Panc1 (cell line): ENCODE results near the gene OR8B3. TPM values are rescaled to one million over a fixed set of nuclear protein-coding genes. Genes with fewer than 3 reads are reported as not detected.

Experiments used
- ATAC-seq: fragments of 200-7000 bp; cut with Tn5 transposase; 2 replicates; pipeline ENCODE4 v1.9.1; 2020; ENCODE audit warnings: mild to moderate bottlenecking, moderate library complexity
- BruUV-seq: library from RNA; stranded (reverse); fragments of 400-500 nt; replicated peaks from 2 replicates; lab custom pipeline; 2021; lab: Mats Ljungman, UMichigan
- CTCF ChIA-PET: fragments of 300-600 bp; sonication (Branson Sonifier 250); formaldehyde crosslinking; loops from one replicate; lab custom pipeline; 2022; ENCODE audit warnings: antibody characterized with exemption; lab: Charles Lee
- POLR2A ChIA-PET: fragments of 300-600 bp; sonication (Branson Sonifier 250); formaldehyde crosslinking; loops from one replicate; lab custom pipeline; 2022; ENCODE audit warnings: antibody characterized with exemption; lab: Charles Lee
- DNase-seq: peaks from one replicate; pipeline ENCODE4 v3.0.0-alpha.2; 2010; ENCODE audit warnings: low read depth, low spot score
- H3K27ac ChIP-seq: 2 replicates; pipeline ENCODE4 v1.5.1; 2011; ENCODE audit warnings: mild to moderate bottlenecking, low read length, inconsistent platforms
- H3K27me3 ChIP-seq: fragments of 200-500 bp; sonication (Bioruptor generic); 2 replicates; pipeline ENCODE4 v1.6.0; 2014; ENCODE audit warnings: low read length, inconsistent platforms; ENCODE audit not compliant: control insufficient read depth, insufficient read depth
- H3K36me3 ChIP-seq: fragments of 200-500 bp; sonication (Bioruptor generic); 2 replicates; pipeline ENCODE4 v1.5.1; 2014; ENCODE audit warnings: inconsistent platforms, mild to moderate bottlenecking, low read length, moderate library complexity; ENCODE audit not compliant: control insufficient read depth, insufficient read depth
- H3K4me1 ChIP-seq: 2 replicates; pipeline ENCODE4 v1.5.1; 2011; ENCODE audit warnings: inconsistent platforms, mild to moderate bottlenecking, low read length, moderate library complexity; ENCODE audit not compliant: control insufficient read depth, insufficient read depth
- H3K4me3 ChIP-seq, 2 experiments: 2 replicates each; pipeline ENCODE4 v1.5.1; 2011 to 2012; ENCODE audit warnings: low read depth in 2 of 2, low read length in 2 of 2, mild to moderate bottlenecking in 2 of 2, inconsistent platforms in 1 of 2, moderate library complexity in 1 of 2
- H3K9me3 ChIP-seq: fragments of 200-500 bp; sonication (Bioruptor generic); 2 replicates; pipeline ENCODE4 v1.5.1; 2014; ENCODE audit warnings: low read depth, mild to moderate bottlenecking, inconsistent platforms, low read length, moderate library complexity; ENCODE audit not compliant: control insufficient read depth, insufficient read depth
- CTCF ChIP-seq: fragments of 450-650 bp; IDR thresholded peaks from 2 replicates; pipeline ENCODE4 v1.5.1; 2017; ENCODE audit warnings: mild to moderate bottlenecking
- POLR2AphosphoS5 ChIP-seq: IDR thresholded peaks from 2 replicates; pipeline ENCODE4 v1.6.1; 2012; ENCODE audit warnings: mild to moderate bottlenecking, low read depth, low read length, moderate library complexity
- REST ChIP-seq, 2 experiments: IDR thresholded peaks; 2 replicates each; pipeline ENCODE4 v1.6.1; 2011 to 2012; ENCODE audit warnings: low read depth in 2 of 2, control low read depth in 1 of 2, low read length in 1 of 2, mild to moderate bottlenecking in 1 of 2, moderate library complexity in 1 of 2; ENCODE audit not compliant: insufficient read depth in 1 of 2
- SIN3A ChIP-seq: IDR thresholded peaks from 2 replicates; pipeline ENCODE4 v1.6.1; 2012; ENCODE audit warnings: low read depth, mild to moderate bottlenecking, low read length, moderate library complexity, borderline replicate concordance; ENCODE audit not compliant: insufficient read depth
- TCF7L2 ChIP-seq: IDR thresholded peaks from 2 replicates; pipeline ENCODE4 v1.6.1; 2011; ENCODE audit warnings: mild to moderate bottlenecking, low read depth, low read length, inconsistent platforms
- in situ Hi-C: cut with HindIII; loops from 2 replicates; pipeline ENCODE4 v1.10.0; 2016; ENCODE audit warnings: low sequenced_read_pairs, low pct_unique_long_range_greater_than_20kb
- intact Hi-C: fragments of 100-400 bp; cut with micrococcal nuclease; formaldehyde crosslinking; loops from one replicate; pipeline ENCODE4 v1.10.0; 2022; ENCODE audit not compliant: unreplicated experiment
- total RNA-seq: library from RNA; stranded (reverse); gene quantifications from one replicate; pipeline ENCODE4 v1.2.1, GENCODE V29; 2021; ENCODE audit not compliant: unreplicated experiment

OR8B3 gene
- total RNA-seq, 1 experiment from 2014 or later = not detected

GRCh38 chr11:124434699-124435098 is 35.9 kb upstream of the OR8B3 start:
- TF ChIP-seq SIN3A = no peak
- TF ChIP-seq CTCF = no peak
- no peak for TF ChIP-seq TCF7L2
- TF ChIP-seq POLR2AphosphoS5 = no peak
- TF ChIP-seq REST (IDR thresholded peaks at IDR 0.05; ENCODE audit: insufficient read depth in 1 of 2, low read depth in 2 of 2, low read length in 1 of 2) = no peak
- ChIA-PET CTCF (no interaction called here), POLR2A (no interaction called here)
- Histone ChIP-seq H3K4me1 (no peaks in the 10 kb centered on the region), H3K27ac (no peak overlapping the region), H3K4me3 (no peak overlapping the region), H3K9me3 (no peaks in the 10 kb centered on the region; the same call in 1 of the 2 replicates), H3K36me3 (no peaks in the 10 kb centered on the region), H3K27me3 (no peaks in the 10 kb centered on the region; the same call in 1 of the 2 replicates)
- in situ Hi-C loops = no loop called here
- ATAC-seq (no peak), DNase-seq (no peak)
- no TSS peak for BruUV-seq
- intact Hi-C loops = no loop called here

- TF ChIP-seq TCF7L2 (no peak), CTCF (no peak), REST (IDR thresholded peaks at IDR 0.05; ENCODE audit: insufficient read depth in 1 of 2, low read depth in 2 of 2, low read length in 1 of 2) (no peak), SIN3A (no peak), POLR2AphosphoS5 (no peak)
- Histone ChIP-seq H3K36me3 (no peaks in the 10 kb centered on the region), H3K9me3 (no peaks in the 10 kb centered on the region; the same call in 1 of the 2 replicates), H3K27ac (no peak overlapping the region), H3K4me1 (no peaks in the 10 kb centered on the region), H3K4me3 (no peak overlapping the region), H3K27me3 (no peaks in the 10 kb centered on the region)
- CTCF ChIA-PET = interaction anchor here (0.5 kb wide), 1 partner anchor 61 kb away, joined by 3 read pairs; no protein-coding TSS in a partner anchor
- POLR2A ChIA-PET = interaction anchor here (0.7 kb wide), 1 partner anchor 70 kb away, joined by 5 read pairs; no protein-coding TSS in a partner anchor
- DNase-seq (no peak), ATAC-seq (no peak)
- in situ Hi-C loops = no loop called here
- intact Hi-C loops = no loop called here
- BruUV-seq = no TSS peak
These were observed 30.8 kb upstream of the OR8B3 start for GRCh38 chr11:124429599-124429998.
